ENCODE measurements around the gene TNK1. TPM values are rescaled to one million over a fixed set of nuclear protein-coding genes. Genes with fewer than 3 reads are reported as not detected.

The TNK1 gene
- total and polyA plus RNA-seq, 2 of the 8 experiments (the other 6 are each of a cell fraction or from before 2014, with no cell fraction given), result 7.6 to 9.5 TPM

DNA sequence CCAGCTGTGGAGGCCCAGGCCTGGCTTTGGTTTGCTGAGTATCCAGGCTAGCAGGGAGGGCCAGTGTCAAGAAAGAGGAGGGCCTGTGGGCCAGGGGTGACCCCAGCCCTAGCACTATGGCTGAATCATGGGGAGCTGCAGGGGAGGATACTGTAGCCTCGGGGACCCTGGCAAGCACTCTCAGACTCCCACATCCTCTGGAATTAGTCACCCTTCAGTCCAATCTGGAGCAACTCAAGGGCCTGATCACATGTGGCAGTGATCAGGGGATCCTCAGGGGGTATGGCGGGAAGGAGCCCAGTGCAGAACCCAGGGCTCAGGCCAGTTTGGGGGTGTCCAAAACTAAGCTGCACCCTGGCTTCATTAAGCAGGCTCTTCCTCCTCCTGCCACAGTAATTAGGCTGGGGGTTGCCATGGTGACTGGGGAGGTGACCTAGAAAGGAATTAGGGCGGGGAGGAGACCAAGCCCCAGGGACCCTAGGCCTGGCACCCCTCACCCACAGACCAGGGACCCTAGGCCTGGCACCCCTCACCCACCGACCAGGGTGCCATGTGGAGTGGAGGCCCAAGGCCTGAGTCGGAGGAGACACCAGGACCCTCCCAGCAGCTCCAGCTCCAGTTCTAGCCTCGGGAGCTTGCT, 32.6 kb downstream of the TNK1 start:
- Histone ChIP-seq H2BK120ac (replicated peaks; ENCODE audit: low read depth, low read length) (no peak overlapping the region), H4K20me1 (replicated peaks in 1 of 2; ENCODE audit: control insufficient read depth in 1 of 2, insufficient read depth in 2 of 2, low read length in 2 of 2) (peaks cover 2 to 19% of the 10 kb centered on the region in 2 experiments), H3K9ac (replicated peaks in 1 of 4; ENCODE audit: extremely low read depth in 1 of 4, low read depth in 3 of 4, low read length in 3 of 4) (no peak overlapping the region), H3K56ac (replicated peaks; ENCODE audit: insufficient read length, low read depth, low read length) (no peak overlapping the region), H3K14ac (ENCODE audit: insufficient read length) (no peak overlapping the region), H3K27me3 (replicated peaks in 1 of 4; ENCODE audit: control insufficient read depth in 3 of 4, extremely low read depth in 1 of 4, insufficient read depth in 3 of 4, low read length in 3 of 4) (no peaks in the 10 kb centered on the region), H2AFZ (ENCODE audit: low read length) (no peak overlapping the region), H2BK15ac (ENCODE audit: low read length) (no peak overlapping the region), H3K23ac (ENCODE audit: insufficient read length) (no peak overlapping the region), H2AK5ac (ENCODE audit: low read depth, low read length) (no peak overlapping the region), H4K91ac (replicated peaks; ENCODE audit: insufficient read length, low read length) (no peak overlapping the region), H3K79me2 (ENCODE audit: control insufficient read depth in 1 of 2, insufficient read depth in 2 of 2, low read length in 2 of 2) (no peaks in the 10 kb centered on the region), H3K4me2 (ENCODE audit: insufficient read depth in 1 of 2, low read depth in 2 of 2, low read length in 2 of 2) (no peak overlapping the region), H3K23me2 (ENCODE audit: low read depth, low read length) (peaks cover 5% of the 10 kb centered on the region; the same call in 1 of the 2 replicates), H3K4ac (replicated peaks; ENCODE audit: insufficient read length, low read depth, low read length) (no peak overlapping the region), H3K4me3 (ENCODE audit: extremely low read depth in 1 of 4, insufficient read depth in 2 of 4, low read depth in 3 of 4, low read length in 4 of 4) (no peak overlapping the region), H2BK12ac (ENCODE audit: low read depth, low read length) (no peak overlapping the region), H3K36me3 (ENCODE audit: control insufficient read depth in 2 of 4, insufficient read depth in 4 of 4, low read length in 3 of 4) (peaks cover 2 to 44% (median 25%) of the 10 kb centered on the region in 4 experiments; a peak in 6 of 8 replicates), H4K5ac (ENCODE audit: insufficient read length, low read depth, low read length) (no peak overlapping the region), H3K9me3 (ENCODE audit: insufficient read depth in 2 of 2, low read depth in 1 of 2, low read length in 1 of 2) (no peaks in the 10 kb centered on the region), H3K4me1 (replicated peaks in 1 of 4; ENCODE audit: control insufficient read depth in 3 of 4, insufficient read depth in 4 of 4, low read length in 3 of 4) (peaks cover 0 to 10% (median 6%) of the 10 kb centered on the region in 4 experiments; a peak in 6 of 7 replicates), H2BK20ac (ENCODE audit: low read length) (no peak overlapping the region), H3K27ac (ENCODE audit: low read depth, low read length) (no peak overlapping the region), H3K18ac (ENCODE audit: extremely low read depth, low read length) (no peak overlapping the region), H4K8ac (ENCODE audit: extremely low read depth, insufficient read depth, low read length) (no peak overlapping the region), H2BK5ac (ENCODE audit: low read depth, low read length) (no peak overlapping the region), H3K79me1 (ENCODE audit: low read depth, low read length) (0 out of 2 replicates have a peak, but pooled peaks cover 2% of the 10 kb centered on the region)
- TF ChIP-seq SIX5 (IDR thresholded peaks at IDR 0.05; ENCODE audit: low read depth, low read length) (no peak), CBX5 (IDR thresholded peaks at IDR 0.05; ENCODE audit: low read depth, low read length) (no peak), SRF (IDR thresholded peaks at IDR 0.05; ENCODE audit: low read depth, low read length) (no peak), TBP (IDR thresholded peaks at IDR 0.05; ENCODE audit: low read depth, low read length) (no peak), HDAC6 (IDR thresholded peaks at IDR 0.05; ENCODE audit: low read depth, low read length) (no peak), RFX5 (IDR thresholded peaks at IDR 0.05; ENCODE audit: borderline replicate concordance, low read depth, low read length) (no peak), BACH1 (IDR thresholded peaks at IDR 0.05; ENCODE audit: low read length) (no peak), E2F6 (IDR thresholded peaks at IDR 0.05) (no peak)
- FAIRE-seq, result no peak
- POLR2A ChIA-PET (ENCODE audit: partially characterized antibody), result interaction anchor here (0.6 to 2.3 kb wide), 7 partner anchors 9 to 83 kb away, joined by 3 to 11 read pairs (median 4); partner anchors contain the start of genes TMEM102 and TMEM256
- CTCF ChIA-PET (ENCODE audit: partially characterized antibody), result interaction anchor here (0.6 to 2.4 kb wide), 5 partner anchors 9 to 60 kb away, joined by 3 to 6 read pairs (median 4); no protein-coding TSS in a partner anchor
- WGBS, 2 experiments (ENCODE audit: extremely low coverage in 1 of 2, insufficient coverage in 1 of 2, insufficient read length in 1 of 2, insufficient replicate concordance in 2 of 2, low coverage in 1 of 2, low lambda C conversion rate in 2 of 2, missing lambda C conversion rate in 1 of 2), result 92% methylated on average over 6 of the region's 6 CpGs; no CpG with 5 or more reads in 1 of the 2 experiments
- DNase-seq (ENCODE audit: low read depth in 1 of 2, low spot score in 2 of 2), result no peak
